ENCODE data around the gene KLRK1.

GRCh38 chr12:10393291-10393690 is 3.5 kb upstream of the KLRK1 start:
- TF ChIP-seq, protein P1, sequence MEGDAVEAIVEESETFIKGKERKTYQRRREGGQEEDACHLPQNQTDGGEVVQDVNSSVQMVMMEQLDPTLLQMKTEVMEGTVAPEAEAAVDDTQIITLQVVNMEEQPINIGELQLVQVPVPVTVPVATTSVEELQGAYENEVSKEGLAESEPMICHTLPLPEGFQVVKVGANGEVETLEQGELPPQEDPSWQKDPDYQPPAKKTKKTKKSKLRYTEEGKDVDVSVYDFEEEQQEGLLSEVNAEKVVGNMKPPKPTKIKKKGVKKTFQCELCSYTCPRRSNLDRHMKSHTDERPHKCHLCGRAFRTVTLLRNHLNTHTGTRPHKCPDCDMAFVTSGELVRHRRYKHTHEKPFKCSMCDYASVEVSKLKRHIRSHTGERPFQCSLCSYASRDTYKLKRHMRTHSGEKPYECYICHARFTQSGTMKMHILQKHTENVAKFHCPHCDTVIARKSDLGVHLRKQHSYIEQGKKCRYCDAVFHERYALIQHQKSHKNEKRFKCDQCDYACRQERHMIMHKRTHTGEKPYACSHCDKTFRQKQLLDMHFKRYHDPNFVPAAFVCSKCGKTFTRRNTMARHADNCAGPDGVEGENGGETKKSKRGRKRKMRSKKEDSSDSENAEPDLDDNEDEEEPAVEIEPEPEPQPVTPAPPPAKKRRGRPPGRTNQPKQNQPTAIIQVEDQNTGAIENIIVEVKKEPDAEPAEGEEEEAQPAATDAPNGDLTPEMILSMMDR (IDR thresholded peaks at IDR 0.05) = no peak
- TF ChIP-seq POLR2AphosphoS5 (IDR thresholded peaks at IDR 0.05) (no peak), POLR2A (IDR thresholded peaks at IDR 0.05) (no peak)

Data from prostate gland (tissue), 2 donors.